ENCODE results near the gene PTH2.
"Not testable (repeated sequence)": the region's sequence is repeated elsewhere in the genome, so short reads cannot be mapped to it uniquely, and the experiment has no call there.

PTH2 gene

DNA sequence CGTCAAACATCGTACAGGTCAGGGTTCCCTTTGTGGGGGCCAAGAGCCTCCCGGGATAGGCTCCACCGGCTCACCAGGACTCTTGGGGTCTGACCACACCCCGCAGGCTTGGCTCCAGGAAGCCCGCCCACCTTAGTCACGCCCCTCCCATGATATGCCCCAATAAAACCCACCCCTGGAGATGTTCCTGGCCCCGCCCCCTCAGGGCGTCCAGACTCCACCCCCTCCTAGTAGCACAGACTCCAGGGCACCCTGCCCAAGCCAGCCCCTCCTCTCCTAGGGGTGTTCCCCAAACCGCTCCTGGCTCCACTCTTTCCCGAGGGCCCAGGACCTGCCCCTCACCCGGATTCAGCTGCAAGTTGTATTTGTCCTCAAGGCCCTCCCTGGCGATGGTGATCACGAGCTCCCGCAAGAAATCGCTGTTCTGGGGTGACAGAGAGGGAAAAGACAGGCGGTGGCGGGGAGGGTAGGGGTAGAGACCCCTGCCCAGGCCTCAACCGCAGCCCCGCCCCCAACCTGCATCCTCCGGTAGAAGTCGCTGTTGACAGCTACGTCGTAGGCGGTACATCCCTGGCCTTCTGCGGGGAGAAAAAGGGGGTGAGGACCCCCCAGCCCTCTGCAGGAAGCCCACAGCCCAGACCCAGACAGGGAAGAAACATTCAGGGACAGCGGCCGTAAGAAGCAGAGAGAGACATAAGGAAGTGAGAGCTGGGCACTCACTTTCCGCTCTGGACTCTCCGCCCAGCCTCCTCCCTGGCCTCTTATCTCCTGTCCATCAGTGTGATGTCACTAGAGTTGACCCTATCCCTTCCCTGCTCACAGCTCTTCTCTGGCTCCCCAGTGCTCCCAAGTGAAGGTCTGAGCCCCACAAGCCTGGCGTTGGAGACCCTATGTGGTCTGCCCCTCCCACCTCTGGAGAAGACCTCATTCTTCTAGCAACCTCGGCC lies 24.5 kb upstream of the PTH2 start:
- peak; percentile 52 for DNase-seq (ENCODE audit: low spot score)

DNA sequence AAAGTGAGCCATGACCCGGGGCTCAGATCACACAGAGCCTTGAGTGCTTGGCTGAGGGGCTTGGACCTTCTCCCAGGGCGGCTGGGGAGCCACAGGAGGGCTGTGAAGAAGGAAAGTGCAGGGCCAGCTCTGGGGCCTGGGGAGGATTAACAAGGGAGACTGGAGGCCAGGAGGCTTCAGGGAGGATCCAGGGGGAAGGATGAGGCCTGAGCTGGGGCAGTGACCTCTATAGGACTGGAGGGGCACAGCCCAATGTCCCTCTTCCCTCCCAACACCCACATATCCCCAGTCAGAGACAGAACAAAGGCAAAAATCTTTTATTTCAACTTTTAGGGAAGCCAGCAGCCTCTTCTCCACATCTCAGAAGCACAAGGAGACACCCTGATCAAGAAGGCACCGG lies 22.8 kb upstream of the PTH2 start:
- DNase-seq (ENCODE audit: low spot score), result no peak

DNA sequence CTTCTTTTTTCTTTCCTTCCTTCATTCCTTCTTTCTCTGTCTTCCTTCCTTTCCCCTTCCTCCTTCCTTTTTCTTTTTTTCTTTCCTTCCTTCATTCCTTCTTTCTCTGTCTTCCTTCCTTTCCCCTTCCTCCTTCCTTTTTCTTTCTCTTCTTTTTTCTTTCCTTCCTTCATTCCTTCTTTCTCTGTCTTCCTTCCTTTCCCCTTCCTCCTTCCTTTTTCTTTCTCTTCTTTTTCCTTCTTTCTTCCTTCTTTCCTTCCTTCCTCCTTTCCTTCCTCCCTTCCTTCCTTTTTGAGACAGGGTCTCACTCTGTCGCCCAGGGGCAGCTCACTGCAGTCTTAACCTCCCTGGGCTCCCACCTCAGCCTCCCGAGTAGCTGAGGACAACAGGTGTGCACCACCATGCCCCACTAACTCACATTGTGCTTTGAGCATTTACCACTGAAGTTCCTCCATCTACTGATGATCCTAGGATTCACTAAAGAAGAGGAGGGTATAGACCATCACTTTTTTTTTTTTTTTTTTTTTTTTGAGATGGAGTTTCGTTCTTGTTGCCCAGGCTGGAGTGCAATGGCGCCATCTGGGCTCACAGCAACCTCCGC lies 21.0 kb upstream of the PTH2 start:
- DNase-seq (ENCODE audit: low spot score), result not testable (repeated sequence)

DNA sequence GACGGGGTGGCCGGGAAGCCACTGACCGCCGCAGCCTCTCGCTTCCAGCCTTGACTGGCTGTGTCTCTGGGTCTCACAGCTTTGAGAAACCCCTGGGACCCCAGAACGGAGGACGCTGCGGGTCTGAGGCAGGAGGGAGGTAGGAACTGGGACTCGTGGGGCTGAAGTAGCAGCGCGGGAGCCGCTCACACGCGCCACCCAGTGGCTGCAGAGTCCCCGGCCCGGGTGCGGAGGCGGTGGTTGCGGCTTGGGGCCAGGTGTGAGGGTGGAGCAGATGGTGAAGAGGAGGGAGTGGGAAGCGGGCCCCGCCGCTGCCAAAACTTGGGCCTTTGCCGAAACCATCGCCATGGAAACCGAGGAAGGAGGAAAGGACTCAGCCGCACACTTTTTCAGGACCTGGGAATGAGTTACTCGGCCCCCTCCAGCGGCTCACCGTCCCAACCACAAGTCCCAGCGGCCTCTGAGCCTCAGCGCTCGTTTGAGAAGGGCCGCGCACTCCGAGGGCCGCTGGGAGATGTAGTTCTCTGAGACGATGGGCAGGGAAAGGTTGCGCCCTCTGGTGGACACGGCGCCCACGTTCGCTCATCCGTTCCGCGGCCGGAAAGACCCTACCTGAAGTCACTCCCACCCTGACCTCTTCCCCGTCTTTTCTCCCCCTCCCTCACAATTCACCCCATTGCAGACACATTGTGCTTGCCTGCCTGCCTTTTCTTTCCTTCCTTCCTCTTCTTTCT lies 20.3 kb upstream of the PTH2 start:
- DNase-seq (ENCODE audit: low spot score), result peak; percentile 98

DNA sequence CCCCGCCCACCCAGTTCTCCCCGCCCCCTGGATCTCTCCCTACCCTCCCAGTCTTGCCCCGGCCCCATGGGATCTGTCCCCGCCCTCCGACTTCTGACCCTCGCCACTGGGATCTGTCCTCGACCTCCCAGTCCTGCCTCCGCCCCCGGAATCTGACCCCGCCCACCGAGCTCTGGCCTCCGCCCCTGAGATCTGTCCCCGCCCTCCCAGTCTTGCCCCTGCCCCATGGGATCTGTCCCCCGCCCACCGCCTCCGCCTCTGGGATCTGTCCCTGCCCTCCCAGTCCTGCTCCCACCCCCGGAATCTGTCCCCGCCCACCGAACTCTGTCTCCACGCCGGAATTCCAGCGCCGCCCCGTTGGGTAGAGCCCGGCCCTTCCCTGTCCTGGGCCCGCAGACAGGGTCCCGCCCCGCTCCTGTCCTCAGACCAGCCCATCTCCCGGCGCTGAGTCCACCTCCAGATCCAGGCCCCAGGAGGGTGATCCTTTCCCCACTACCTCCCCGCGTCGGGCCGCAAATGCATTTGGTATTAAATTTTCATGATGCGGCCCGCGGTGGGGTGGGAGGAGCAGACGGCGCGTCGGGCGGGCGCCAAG lies 19.6 kb upstream of the PTH2 start:
- DNase-seq (ENCODE audit: low spot score), result peak; percentile 93

DNA sequence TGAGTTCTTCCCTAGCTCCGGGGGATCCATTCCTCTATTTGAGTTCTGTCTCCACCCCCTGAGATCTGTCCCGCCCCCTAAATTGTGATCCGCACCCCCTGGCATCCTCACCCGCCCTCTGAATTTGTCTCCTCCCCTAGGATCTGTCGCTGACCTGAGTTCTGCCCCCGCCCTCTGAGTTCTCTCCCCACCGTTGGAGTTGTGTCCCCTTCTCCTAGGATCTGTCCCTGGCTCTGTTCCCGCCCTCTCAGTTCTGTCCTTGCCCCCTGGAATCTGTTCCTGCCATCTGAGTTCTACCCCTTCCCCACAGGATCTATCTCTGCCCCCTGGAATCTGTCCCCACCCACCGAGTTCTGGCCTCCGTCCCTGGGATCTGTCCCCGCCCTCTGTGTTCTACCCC lies 19.1 kb upstream of the PTH2 start:
- DNase-seq (ENCODE audit: low spot score), result peak; percentile 65

DNA sequence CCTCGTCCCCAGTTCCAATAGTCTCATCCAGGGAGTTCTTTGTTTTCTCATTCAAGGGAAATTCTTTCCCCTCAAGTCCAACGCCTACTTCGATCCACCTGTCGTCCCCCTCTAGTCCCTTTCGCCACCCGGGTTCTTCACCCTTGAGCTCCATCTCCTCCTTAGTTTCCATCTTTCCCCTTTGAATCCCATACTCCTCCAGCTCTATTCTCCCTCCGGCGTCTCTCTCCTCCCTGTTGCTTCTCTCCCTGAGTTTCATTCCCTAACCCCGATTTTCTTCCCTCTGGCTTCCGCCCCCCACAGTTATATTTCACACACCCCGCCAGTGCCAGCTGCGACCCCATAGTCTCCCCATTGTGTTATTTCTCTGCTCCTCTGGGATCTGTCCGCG lies 18.7 kb upstream of the PTH2 start:
- no peak for DNase-seq (ENCODE audit: low spot score)

DNA sequence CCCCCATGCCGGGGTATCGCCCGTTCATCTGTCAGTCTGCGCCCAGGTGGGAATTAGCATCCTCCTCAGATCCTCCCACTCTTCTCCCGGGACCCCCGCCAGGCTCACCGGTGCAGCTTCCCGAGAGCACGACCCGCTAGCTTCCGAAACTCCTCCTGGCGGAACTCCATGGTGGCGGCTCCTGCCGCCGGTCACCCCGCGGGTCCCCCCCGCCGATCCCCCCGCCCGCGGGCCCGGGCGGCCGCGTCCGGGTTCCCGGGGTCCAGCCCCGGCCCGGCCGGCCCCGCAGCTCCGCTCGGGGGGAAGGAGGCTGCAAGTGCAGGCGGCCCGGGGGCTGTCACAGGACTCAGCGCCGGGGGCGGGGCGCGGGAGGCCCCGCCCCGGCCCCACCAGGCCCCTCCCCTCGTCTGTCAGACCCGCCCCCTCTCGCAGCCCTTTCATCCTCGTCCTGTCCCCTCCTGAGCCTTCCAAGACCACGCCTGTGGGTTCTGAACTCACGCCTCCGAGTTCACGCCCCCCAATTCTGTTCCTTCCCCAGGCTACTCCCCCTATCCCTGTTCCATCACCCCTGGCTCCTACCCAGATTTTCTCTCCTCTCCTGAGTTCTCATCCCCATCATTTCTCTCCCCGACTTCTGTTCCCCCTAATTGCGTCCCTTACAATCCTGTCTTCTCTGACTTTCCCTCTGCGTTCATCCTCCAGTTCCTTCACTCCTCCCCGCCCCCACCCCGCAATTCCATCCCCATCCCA lies 18.1 kb upstream of the PTH2 start, which contains the start of gene SLC17A7:
Gene SLC17A7 (minus strand): TSS at position 318 of the 750 bp plus-strand sequence. CDS start 148 bp downstream, at position 170.
- DNase-seq (ENCODE audit: low spot score), result peak; percentile 72

DNA sequence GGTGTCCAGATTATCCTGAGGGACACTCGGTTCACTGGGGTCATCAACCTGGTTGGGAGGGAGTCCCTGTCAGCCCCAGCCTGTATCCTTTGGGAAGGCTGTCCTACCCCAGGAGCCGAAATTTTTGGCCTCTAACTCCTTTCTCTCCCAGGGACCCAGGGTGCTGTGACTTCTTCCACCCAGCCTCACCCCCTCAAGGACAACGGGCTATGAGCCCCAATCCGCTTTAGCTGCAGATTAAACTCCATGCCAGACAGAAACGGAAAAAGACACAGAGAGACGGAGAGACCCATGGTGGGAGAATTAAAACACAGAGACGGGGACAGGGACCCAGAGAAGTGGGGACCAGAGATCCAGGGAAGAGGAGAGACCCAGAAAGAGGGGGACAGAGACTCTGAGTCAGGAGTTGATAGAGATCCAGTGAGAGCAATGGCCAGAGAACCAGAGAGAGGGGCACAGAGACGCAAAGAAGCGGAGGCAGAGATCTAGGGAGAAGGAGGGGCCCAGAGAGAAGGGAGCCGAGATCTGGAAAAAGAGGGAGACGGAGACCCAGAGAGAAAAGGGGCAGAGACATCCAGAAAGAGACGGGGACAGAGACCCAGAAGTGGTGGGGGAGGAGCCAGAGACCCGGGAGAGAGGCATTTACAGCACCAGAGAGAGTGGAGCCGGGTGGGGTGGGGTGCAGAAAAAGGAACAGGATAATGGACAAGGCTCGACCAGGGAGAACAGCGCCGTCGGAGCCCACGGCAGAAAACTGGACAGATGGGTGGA lies 17.4 kb upstream of the PTH2 start:
- DNase-seq (ENCODE audit: low spot score), result no peak

DNA sequence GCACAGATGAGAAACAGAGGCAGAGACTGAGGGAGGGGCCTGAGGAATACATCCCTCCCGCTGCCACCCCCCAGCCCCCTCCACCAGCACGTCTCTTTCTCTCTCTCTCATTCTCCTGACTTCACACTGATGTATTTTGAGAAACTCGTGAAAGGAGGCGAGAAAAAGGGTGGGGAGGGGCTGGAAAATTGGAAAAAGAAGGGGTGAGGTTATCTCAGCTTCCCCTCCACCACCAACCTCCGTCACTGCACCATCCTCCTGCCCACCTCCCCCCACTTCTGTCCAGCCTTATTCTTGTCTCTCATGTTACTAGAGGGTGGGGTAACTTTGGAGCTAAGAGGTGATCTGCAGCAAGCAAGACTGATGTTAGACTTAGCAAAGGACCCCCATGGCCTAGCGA lies 16.6 kb upstream of the PTH2 start:
- DNase-seq (ENCODE audit: low spot score), result no peak

DNA sequence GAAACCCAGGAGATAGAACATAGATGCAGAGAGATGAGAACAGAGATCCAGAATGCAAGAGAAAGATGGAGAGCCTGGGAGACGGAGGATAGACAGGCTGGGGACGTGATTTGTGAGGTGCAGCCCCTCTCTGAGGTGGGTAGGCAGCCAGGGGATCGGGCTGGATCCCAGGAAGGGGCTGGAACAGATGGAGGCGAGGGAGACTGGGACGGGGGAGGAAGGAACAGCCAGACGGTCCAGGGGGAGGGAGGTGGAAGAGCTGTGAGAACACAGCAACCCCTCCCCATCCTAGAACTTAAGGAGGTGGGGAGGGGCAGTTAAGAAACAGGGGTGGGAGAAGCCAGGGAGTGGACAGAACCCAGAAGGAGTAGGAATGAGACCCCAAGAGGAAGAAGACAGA lies 15.0 kb upstream of the PTH2 start:
- no peak for DNase-seq (ENCODE audit: low spot score)

DNA sequence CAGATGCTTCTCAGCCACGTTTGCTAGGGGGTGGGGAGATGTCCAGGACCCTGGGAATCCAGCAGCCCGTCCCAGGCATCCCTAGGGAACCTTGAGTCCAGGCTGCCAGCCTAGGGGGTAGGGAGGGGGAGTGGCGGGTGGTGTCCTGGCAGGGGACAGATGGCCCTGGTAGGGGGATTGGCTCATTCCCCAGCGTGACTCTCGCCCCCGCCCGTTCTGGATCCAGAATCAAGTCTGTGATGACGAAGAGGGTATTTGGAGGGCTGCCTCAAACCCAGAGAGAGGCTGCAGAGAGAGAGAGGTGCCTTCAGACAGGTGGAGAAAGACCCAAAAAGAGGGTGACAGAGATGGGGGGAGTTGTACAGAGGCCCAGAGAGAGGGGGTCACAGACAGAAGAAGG lies 14.0 kb upstream of the PTH2 start:
- no peak for DNase-seq (ENCODE audit: low spot score)

DNA sequence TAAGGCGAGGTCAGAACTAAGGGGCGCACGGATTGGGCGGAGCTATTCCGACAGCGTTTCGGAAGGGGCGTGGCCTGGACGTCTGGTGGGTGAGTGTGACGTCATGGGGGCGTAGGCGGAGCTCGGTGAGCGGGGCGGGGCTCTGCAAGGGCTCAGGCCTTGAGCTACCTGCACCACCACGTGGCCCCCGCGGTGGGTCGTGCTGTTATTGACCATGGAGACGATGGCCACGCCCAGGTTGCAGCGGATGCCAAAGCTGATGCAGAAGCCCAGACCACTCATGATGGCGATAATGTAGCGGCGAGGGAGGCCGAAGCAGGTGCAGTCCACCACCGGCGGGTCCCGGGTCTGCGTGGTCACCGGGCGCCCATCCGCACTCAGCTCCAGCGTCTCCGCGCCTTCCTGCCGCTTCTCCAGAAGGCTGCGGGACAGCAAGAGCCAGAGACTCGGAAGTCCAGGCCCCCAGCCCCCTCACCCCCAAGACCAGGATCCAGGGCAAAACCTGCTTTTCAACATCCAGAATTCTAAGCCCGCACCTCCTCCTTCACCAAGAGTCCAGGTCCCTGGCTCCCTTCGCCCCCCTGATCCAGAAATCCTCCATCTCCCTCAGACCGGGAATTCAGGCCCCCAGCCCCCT lies 13.3 kb upstream of the PTH2 start:
- DNase-seq (ENCODE audit: low spot score), result no peak

DNA sequence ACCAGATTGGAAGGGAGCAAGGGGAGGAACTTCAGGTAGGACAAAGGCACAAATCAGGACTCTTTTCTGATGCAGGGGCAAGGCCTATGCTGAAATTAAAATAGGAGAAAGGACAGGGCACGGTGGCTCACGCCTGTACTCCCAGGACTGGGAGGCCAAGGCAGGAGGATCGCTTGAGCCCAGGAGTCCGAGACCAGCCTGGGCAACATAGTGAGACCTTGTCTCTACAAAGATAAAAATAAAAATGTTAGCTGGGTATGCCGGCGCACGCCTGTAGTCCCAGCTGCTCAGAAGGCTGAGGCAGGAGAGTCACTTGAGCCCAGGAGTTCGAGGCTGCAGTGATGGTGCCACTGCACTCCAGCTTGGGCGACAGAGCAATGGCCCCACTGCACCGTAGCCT lies 12.4 kb upstream of the PTH2 start:
- no peak for DNase-seq (ENCODE audit: low spot score)

DNA sequence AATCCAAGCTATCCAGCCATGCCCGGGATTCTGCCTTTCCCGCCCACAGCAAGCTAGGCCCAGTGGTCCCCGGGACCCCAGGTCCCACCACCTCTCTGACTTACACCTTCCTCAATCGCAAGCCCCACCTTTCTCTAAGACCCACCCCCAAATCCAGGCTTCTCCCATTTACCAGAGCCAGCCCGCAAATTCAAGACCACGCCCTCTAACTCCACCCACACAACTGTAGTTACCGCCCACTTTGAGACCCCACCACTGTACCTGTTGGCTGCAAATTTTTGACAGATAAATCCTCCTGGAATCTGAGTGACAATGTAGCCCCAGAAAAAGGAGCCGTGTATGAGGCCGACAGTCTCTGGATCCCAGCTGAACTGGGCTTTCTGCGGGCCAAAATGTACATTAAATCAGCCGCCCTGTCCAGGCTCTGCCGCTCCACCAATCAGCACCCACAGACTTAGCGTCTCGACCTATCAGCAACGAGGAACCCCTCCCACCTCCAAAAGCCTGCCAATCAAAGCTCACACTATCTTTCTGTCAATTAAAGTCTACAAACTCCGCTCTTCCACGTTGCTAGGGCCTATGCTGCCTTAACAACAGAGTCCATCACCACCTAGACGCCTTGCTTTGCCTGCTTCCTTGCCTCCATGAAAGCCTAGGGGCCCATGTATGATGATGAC lies 11.8 kb upstream of the PTH2 start:
- DNase-seq (ENCODE audit: low spot score), result peak; percentile 54

DNA sequence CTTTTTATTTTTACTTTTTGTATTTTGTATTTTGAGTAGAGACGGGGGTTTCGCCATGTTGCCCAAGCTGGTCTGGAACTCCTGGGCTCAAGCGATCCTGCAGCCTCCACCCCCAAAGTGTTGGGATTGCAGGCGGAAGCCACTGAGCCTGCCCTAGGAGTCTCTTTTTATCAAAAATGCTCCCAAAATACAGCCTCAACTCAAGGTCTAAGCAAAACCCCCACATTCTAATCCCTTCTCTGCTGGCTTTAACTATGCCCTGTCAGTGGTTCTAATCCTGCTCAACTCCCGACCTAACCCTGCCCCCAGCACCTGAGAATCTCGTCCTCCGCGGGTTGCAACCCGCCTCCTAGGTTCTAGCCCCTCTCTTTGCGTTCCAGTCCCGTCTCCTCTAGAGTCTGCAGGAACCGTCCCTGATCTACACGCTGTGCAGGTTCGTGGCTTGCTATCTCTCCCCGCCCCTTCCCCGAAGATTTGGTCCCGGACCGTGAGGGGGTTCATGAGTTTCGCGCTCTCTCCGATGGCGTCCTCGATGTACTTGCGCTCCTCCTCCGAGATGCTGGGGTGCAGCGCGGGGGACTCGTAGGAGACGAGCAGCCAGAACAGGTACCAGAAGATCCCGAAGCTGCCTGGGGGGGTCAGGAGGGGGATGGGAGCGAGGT lies 10.1 kb upstream of the PTH2 start:
- DNase-seq (ENCODE audit: low spot score), result no peak

DNA sequence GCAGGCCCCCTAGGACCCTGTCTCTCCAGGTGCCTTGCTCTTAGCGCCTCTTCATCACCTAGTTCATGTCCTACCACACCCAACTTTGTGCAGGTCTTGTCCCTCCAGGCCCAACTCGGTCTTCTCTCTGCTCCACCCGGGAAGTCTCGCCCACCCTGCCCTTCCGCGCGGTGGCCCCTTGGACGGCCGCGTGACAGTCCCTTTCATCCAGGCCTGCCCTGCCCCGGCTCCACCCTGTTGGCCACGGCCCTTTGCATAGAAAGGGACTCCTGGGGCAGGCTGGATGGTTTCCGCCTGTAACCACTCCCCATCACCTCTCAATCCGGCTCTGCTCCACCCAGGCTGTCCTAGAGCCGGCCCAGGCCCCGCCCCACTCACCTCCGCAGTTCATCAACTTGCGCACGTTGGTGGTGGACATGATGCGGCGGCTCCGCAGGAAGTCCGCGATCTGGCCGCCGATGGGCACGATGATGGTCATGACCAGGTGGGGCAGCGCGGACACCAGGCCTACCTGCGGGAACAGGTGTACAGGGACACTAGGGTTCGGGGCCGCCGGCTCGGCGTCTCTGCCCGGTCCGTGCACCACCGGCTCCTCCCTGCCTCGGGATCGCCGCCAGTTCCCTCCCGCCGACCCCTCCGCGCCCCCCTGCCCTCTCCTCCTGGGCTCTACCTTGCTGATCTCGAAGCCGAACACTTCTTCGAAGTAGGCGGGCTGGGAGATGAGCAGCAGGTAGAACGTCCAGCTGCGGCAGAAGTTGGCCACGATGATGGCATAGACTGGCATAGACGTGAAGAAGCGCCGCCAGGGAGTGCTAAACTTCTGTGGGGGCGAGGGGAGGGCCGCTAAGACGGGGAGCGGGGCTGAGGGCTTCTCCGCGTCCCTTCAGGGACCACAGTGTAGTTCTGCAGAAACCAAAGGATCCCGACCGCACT lies 9.2 kb upstream of the PTH2 start:
- no peak for DNase-seq (ENCODE audit: low spot score)

DNA sequence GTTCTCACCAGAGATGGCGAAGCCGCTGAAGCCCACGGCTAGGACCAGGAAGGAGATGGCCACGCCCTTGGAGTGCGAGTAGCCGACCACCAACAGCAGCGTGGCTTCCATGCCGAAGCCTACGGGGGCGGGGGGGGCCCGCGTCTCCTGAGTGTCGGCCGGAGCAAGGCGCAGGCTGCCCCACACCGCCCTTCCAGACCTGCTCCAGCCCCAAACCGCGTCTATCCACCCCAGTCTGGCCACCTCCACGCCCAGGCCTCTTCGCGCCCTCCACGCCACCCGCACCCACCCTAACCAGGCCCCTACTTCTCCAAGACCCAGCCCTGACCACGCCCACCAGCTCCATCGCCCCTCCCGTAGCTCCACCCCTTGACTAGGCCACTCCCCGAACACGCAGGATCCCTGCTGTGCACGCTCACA lies 8.1 kb upstream of the PTH2 start:
- DNase-seq (ENCODE audit: low spot score), result no peak
